Adrenal gland (tissue), 12 donors: Measurements from ENCODE around the gene ZNF135. TPM values are rescaled to one million over a fixed set of nuclear protein-coding genes. Genes with fewer than 3 reads are reported as not detected.
A peak's percentile ranks its signal among the peaks of the same experiment; 100 is the strongest.

Experiments used
- DNase-seq, 7 donors: peaks; one replicate each; pipeline ENCODE4 v3.0.0-alpha.2; 2019 to 2020
- H3K27ac ChIP-seq, 5 donors: fragments of 200-600 bp; sonication (generic) in 4 of 5; 1 replicate in 3 of 5; 2 replicates in 2 of 5; pipeline versions ENCODE4 v1.5.1 to v1.8.0; 2016 to 2020; ENCODE audit warnings: mild to moderate bottlenecking in 1 of 5
- H3K27me3 ChIP-seq: fragments of 200-600 bp; 2 replicates; pipeline ENCODE4 v1.8.0; 2021
- H3K36me3 ChIP-seq, 2 donors: fragments of 200-600 bp; replicated peaks in 1 of 2; 1 replicate in 1 of 2; 2 replicates in 1 of 2; pipeline versions ENCODE4 v1.5.1 to v1.8.0; 2018 to 2022
- H3K4me1 ChIP-seq, 2 donors: fragments of 200-600 bp; replicated peaks in 1 of 2; 1 replicate in 1 of 2; 2 replicates in 1 of 2; pipeline versions ENCODE4 v1.5.1 to v1.8.0; 2018 to 2021
- H3K4me3 ChIP-seq, 4 donors: fragments of 200-600 bp; sonication (generic) in 3 of 4; one replicate each; pipeline ENCODE4 v1.5.1; 2016 to 2018
- H3K9me3 ChIP-seq, 3 donors: fragments of 200-600 bp; sonication (generic) in 1 of 3; replicated peaks in 1 of 3; 1 replicate in 2 of 3; 2 replicates in 1 of 3; pipeline versions ENCODE4 v1.5.1 to v1.8.0; 2016 to 2021
- POLR2A ChIP-seq, 2 donors: fragments of 450-650 bp; IDR thresholded peaks; one replicate each; pipeline ENCODE4 v1.6.1; 2017; ENCODE audit warnings: antibody characterized with exemption in 2 of 2, mild to moderate bottlenecking in 2 of 2, moderate library complexity in 1 of 2
- WGBS, 4 donors: extraction: QIAGEN DNeasy Blood & Tissue Kit in 2 of 4; methylation state at CpG; one replicate each; pipeline versions ENCODE4 v1.1.5 to v1.1.7; 2013 to 2017; 5-methylcytosine and 5-hydroxymethylcytosine counted together
- intact Hi-C, 2 donors: fragments of 100-400 bp; cut with DNase I; formaldehyde crosslinking; loops; one replicate each; pipeline versions ENCODE4 v1.14.1 to v1.15.0; 2022 to 2023
- polyA plus RNA-seq, 3 donors: library from polyadenylated mRNA; stranded (reverse); fragments of 200-250 nt in 2 of 3; fragments of 350-450 nt in 1 of 3; fragmentation: Illumina TruSeq in 1 of 3; extraction: RNeasy Lipid Tissue Mini Kit (QIAGEN cat#74804) in 1 of 3; gene quantifications; one replicate each; pipeline ENCODE4 v1.2.3, GENCODE V29; 2013 to 2014
- total RNA-seq, 9 donors: library from RNA; depleted of rRNA in 4 of 9; stranded (reverse); fragments of >200 nt in 4 of 9; fragments of 120-200 nt in 1 of 9; fragmentation: NEBNext Ultra II Directional in 1 of 9; extraction: Animal tissue kit (Norgen Biotek cat#: 25700) in 1 of 9; gene quantifications; one replicate each; pipeline versions ENCODE4 v1.1.0 to v1.2.4, GENCODE V29; 2013 to 2023
- TF ChIP-seq, protein P1 (sequence below), 6 experiments: fragments of 450-650 bp in 4 of 6; fragments of 200-600 bp in 2 of 6; sonication (generic) in 1 of 6; IDR thresholded peaks; 1 replicate in 5 of 6; 2 replicates in 1 of 6; pipeline versions ENCODE4 v1.5.1 to v1.8.0; 2016 to 2021; ENCODE audit warnings: antibody characterized with exemption in 6 of 6, mild to moderate bottlenecking in 2 of 6, moderate library complexity in 1 of 6
- donor health status: healthy with polysubstance abuse.
- donor health status: Bipolar disorder and iron deficiency.
- donor health status: DM: yes; HTN: yes; CAD: no.
- donor health status: DM: no; HTN: no; CAD: no.
- donor health status: DM: no; HTN: no; CAD: no.
- donor health status: DM: yes; HTN: yes; CAD: no.

Gene ZNF135
- total and polyA plus RNA-seq, 12 donors, result 1.2 to 15.1 (median 4.5) TPM

DNA sequence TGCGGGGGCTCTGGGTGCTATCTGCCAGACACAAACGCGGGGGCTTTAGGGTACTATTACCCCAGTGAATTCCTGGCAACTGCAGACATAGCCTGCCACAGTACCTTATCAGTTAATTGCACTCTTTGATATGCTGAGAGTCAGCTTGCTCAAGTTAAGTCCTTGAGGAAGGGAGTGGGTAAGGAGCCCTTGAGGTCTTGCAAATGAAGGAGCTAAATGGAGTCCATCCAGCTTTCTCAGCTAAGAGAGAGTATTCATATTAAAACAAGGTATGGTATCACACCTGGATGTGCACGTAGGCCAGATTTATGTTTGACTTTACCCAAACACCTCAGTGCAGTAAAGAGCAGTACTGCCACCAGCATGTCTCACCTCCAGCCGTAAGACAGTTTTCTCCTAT is 44.9 kb upstream of the ZNF135 start:
- no peaks in the 10 kb centered on the region for H3K36me3 ChIP-seq
- DNase-seq, result no peak
- H3K9me3 ChIP-seq, result peaks cover 0 to 34% (median 0%) of the 10 kb centered on the region in 3 donors
- 42 to 45% (median 44%) methylated on average over 5 of the region's 5 CpGs for WGBS, 4 donors
- H3K4me1 ChIP-seq, result no peaks in the 10 kb centered on the region
- H3K4me3 ChIP-seq, result no peak overlapping the region
- intact Hi-C loops, result no loop called here
- TF ChIP-seq, protein P1, sequence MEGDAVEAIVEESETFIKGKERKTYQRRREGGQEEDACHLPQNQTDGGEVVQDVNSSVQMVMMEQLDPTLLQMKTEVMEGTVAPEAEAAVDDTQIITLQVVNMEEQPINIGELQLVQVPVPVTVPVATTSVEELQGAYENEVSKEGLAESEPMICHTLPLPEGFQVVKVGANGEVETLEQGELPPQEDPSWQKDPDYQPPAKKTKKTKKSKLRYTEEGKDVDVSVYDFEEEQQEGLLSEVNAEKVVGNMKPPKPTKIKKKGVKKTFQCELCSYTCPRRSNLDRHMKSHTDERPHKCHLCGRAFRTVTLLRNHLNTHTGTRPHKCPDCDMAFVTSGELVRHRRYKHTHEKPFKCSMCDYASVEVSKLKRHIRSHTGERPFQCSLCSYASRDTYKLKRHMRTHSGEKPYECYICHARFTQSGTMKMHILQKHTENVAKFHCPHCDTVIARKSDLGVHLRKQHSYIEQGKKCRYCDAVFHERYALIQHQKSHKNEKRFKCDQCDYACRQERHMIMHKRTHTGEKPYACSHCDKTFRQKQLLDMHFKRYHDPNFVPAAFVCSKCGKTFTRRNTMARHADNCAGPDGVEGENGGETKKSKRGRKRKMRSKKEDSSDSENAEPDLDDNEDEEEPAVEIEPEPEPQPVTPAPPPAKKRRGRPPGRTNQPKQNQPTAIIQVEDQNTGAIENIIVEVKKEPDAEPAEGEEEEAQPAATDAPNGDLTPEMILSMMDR (IDR thresholded peaks at IDR 0.05), result no peak
- TF ChIP-seq POLR2A (IDR thresholded peaks at IDR 0.05), result no peak
- no peaks in the 10 kb centered on the region for H3K27me3 ChIP-seq
- no peak overlapping the region for H3K27ac ChIP-seq

DNA sequence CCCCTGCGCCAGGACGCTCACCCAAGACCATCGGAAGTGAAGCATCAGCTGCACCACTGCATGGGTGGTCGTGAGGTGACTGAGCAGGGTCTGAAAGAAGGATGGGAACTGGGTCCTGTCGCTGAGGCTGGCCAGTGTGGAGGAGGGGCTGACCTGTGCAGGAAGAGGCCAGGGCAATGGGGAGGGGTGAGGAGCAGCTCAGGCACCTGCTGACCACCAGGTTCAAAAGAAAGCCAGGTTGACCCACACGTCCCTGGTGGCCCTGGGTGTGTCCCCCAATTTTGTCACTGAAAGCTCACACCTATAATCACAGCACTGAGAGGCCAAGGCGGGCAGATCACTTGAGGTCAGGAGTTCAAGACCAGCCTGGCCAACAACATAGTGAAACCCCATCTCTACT is 39.0 kb upstream of the ZNF135 start:
- Histone ChIP-seq H3K27ac (no peak overlapping the region), H3K4me3 (no peak overlapping the region), H3K27me3 (no peaks in the 10 kb centered on the region), H3K4me1 (no peaks in the 10 kb centered on the region), H3K9me3 (no peaks in the 10 kb centered on the region), H3K36me3 (no peaks in the 10 kb centered on the region)
- no peak for DNase-seq
- TF ChIP-seq, protein P1 (IDR thresholded peaks at IDR 0.05), result no peak
- TF ChIP-seq POLR2A (IDR thresholded peaks at IDR 0.05), result no peak
- 60 to 79% (median 66%) methylated on average over 6 to 7 of the region's 7 CpGs for whole genome bisulfite sequencing, 4 donors
- intact Hi-C loops, result loop anchor here in 1 of 2 donors (5.0 kb wide), 1 partner anchor 137 kb away; no protein-coding TSS in a partner anchor

DNA sequence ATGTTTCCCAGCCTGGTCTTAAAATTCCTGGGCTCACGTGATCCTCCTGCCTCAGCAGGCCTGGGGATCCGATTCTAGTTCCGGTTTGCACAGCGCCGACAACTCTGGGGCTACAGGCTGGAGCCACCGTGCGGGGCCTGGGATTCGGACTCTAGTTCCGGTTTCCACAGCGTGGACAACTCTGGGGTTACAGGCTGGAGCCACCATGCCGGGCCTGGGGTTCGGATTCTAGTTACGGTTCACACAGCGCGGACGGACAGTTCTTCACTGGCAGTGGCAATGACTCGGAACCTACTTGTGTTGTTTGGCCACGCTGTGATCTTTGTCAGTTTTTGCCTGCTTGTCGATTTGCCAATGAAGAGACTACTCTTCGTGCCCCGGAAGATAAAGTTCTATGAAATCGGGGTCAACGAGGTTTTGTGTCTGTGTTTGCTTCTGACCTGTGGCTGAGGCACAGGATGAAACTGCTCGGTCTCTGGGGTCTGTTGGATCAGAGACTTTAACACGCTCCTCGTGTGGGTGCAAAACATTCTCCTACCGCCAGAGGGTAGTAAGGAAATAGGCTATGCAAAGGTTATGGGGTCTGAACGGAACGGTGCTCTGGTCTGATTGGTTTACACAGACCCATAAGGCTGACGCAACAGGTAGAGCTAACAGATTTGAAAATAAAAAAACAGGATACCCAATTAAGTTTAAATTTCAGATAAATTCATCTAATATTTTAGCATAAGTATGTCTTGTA is 37.4 kb upstream of the ZNF135 start:
- TF ChIP-seq POLR2A (IDR thresholded peaks at IDR 0.05), result no peak
- TF ChIP-seq, protein P1 (IDR thresholded peaks at IDR 0.05), result peak in 5 of 6 experiments; percentile 52 to 68 (median 61)
- Histone ChIP-seq H3K36me3 (no peaks in the 10 kb centered on the region), H3K27ac (no peak overlapping the region), H3K4me3 (no peak overlapping the region), H3K9me3 (no peaks in the 10 kb centered on the region), H3K4me1 (no peaks in the 10 kb centered on the region), H3K27me3 (no peaks in the 10 kb centered on the region)
- WGBS, 4 donors, result 47 to 57% (median 55%) methylated on average over 22 to 30 of the region's 30 CpGs
- intact Hi-C loops, result loop anchor here in 1 of 2 donors (5.0 kb wide), 1 partner anchor 136 kb away; no protein-coding TSS in a partner anchor
- DNase-seq, result peak; percentile 25 to 84 (median 40)

DNA sequence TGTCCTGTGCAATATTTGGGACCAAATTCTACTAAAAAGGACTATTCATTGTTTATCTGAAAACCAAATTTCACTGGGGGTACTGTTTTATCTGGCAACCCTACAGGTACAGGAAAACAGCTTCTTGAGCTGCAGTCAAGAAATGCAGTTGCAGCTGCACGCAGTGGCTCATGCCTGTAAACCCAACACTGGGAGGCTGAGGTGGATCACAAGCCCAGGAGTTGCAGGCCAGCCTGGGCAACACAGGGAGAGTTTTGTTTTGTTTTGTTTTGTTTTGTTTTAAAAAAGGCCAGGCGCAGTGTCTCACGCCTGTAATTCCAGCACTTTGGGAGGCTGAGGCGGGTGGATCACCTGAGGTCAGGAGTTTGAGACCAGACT is 36.8 kb upstream of the ZNF135 start:
- no peak for DNase-seq
- Histone ChIP-seq H3K27ac (no peak overlapping the region), H3K4me1 (no peaks in the 10 kb centered on the region), H3K27me3 (no peaks in the 10 kb centered on the region), H3K4me3 (no peak overlapping the region), H3K9me3 (no peaks in the 10 kb centered on the region), H3K36me3 (no peaks in the 10 kb centered on the region)
- intact Hi-C loops, result loop anchor here in 1 of 2 donors (5.0 kb wide), 1 partner anchor 135 kb away; no protein-coding TSS in a partner anchor
- 69 to 75% (median 74%) methylated on average over 4 of the region's 4 CpGs for WGBS, 4 donors
- TF ChIP-seq, protein P1 (IDR thresholded peaks at IDR 0.05), result no peak
- no peak for TF ChIP-seq POLR2A (IDR thresholded peaks at IDR 0.05)
